Measurements from ENCODE around the gene IRX5.

Gene IRX5

GRCh38 chr16:54965464-54965863 is 34.8 kb downstream of the IRX5 start:
- TF ChIP-seq, protein P1, sequence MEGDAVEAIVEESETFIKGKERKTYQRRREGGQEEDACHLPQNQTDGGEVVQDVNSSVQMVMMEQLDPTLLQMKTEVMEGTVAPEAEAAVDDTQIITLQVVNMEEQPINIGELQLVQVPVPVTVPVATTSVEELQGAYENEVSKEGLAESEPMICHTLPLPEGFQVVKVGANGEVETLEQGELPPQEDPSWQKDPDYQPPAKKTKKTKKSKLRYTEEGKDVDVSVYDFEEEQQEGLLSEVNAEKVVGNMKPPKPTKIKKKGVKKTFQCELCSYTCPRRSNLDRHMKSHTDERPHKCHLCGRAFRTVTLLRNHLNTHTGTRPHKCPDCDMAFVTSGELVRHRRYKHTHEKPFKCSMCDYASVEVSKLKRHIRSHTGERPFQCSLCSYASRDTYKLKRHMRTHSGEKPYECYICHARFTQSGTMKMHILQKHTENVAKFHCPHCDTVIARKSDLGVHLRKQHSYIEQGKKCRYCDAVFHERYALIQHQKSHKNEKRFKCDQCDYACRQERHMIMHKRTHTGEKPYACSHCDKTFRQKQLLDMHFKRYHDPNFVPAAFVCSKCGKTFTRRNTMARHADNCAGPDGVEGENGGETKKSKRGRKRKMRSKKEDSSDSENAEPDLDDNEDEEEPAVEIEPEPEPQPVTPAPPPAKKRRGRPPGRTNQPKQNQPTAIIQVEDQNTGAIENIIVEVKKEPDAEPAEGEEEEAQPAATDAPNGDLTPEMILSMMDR (IDR thresholded peaks at IDR 0.05; ENCODE audit: extremely low read depth, missing control alignments) = no peak

GRCh38 chr16:54968011-54968410 is 37.3 kb downstream of the IRX5 start:
- TF ChIP-seq, protein P1 (IDR thresholded peaks at IDR 0.05; ENCODE audit: extremely low read depth, missing control alignments) = no peak
- DNase-seq (ENCODE audit: low spot score) = no peak

More at GRCh38 chr16:54965464-54965863, 34.8 kb downstream of the IRX5 start:
- DNase-seq (ENCODE audit: low spot score) = no peak

GRCh38 chr16:54968784-54969183 is 38.1 kb downstream of the IRX5 start:
- no peak for DNase-seq (ENCODE audit: low spot score)

DNA sequence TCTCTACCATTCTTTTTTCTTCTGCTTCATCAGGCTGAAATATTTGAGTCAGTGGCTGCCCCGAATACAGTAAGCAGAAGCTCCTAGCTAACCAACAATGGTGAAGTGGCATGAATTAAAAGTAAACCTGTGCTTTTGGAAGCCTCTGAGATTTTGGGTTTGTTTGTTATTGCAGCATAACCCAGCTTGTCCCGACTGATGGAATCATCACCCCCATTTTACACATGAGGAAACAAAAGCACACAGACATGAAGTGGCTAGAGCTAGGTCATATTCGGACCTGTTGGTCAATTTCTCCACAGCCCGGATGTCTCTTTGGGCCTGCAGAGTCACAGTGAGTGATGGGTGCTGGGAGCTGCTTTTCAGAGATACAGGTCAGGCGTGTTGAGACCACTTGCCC is 39.4 kb downstream of the IRX5 start:
- no peak for DNase-seq (ENCODE audit: low spot score)

More at GRCh38 chr16:54968784-54969183, 38.1 kb downstream of the IRX5 start:
- TF ChIP-seq, protein P1 (IDR thresholded peaks at IDR 0.05; ENCODE audit: extremely low read depth, missing control alignments) = no peak

GRCh38 chr16:54974367-54974766 is 43.7 kb downstream of the IRX5 start:
- TF ChIP-seq, protein P1 (IDR thresholded peaks at IDR 0.05; ENCODE audit: extremely low read depth, missing control alignments) = no peak

More for the DNA sequence above, 39.4 kb downstream of the IRX5 start:
- TF ChIP-seq, protein P1 (IDR thresholded peaks at IDR 0.05; ENCODE audit: extremely low read depth, missing control alignments) = no peak

GRCh38 chr16:54976651-54977200 is 46.1 kb downstream of the IRX5 start:
- DNase-seq (ENCODE audit: low spot score) = no peak
- TF ChIP-seq, protein P1 (IDR thresholded peaks at IDR 0.05; ENCODE audit: extremely low read depth, missing control alignments) = no peak

More at GRCh38 chr16:54974367-54974766, 43.7 kb downstream of the IRX5 start:
- DNase-seq (ENCODE audit: low spot score) = no peak

DNA sequence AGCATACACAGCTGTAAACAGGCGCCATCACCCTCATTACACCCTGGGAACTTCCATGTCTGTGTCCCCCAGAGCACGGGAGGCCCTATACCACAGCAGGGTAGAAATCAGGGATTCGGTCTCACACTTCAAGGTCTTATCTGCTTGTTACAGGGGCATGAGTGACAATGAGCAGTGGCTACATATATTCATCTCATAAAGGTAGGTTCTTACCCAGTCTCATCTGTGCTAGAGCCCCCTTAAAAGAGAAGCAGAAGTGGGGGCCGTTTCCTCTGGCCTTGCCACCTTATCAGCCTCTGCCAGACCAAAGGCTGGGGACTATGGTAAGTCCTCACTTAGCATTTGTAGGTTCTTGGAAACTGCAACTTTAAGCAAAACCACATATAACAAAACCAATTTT is 46.5 kb downstream of the IRX5 start:
- DNase-seq (ENCODE audit: low spot score) = no peak
- TF ChIP-seq, protein P1 (IDR thresholded peaks at IDR 0.05; ENCODE audit: extremely low read depth, missing control alignments) = no peak

All from GM20000 (cell line).